ENCODE data around the gene STAT3.

DNA sequence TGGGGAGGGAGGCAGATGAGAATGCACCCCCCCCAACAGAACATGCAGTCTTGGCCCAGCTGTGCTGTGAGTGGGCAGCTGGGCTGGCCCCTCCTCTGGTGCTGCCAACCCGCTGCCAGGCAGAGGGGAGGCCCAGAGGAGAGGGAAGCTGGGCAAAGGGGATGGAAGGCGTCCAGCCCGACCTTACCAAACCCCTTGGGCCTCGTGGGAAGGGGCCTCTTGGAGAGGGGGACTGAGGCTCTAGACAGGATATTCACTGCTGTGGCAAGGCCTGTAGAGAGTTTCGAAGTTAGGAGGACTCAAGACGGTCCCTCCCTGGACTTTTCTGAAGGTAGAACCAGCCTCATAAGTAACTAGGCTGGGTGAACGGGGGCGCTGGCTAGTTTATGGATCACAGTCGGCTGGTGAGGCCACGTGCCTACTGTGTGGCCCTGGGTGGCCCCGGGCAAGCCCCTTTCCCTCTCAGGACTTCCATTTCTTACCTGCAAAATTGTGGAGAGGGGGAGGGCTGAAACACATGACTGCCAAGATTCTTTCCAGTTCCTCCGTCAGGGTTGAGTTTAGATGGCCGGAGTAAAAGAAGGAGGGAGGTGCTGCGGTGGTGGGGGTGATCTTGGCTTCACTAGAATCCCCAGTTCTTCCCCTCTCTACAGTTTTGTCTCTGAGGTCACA is 100.8 kb downstream of the STAT3 start:
- TF ChIP-seq, protein P1, sequence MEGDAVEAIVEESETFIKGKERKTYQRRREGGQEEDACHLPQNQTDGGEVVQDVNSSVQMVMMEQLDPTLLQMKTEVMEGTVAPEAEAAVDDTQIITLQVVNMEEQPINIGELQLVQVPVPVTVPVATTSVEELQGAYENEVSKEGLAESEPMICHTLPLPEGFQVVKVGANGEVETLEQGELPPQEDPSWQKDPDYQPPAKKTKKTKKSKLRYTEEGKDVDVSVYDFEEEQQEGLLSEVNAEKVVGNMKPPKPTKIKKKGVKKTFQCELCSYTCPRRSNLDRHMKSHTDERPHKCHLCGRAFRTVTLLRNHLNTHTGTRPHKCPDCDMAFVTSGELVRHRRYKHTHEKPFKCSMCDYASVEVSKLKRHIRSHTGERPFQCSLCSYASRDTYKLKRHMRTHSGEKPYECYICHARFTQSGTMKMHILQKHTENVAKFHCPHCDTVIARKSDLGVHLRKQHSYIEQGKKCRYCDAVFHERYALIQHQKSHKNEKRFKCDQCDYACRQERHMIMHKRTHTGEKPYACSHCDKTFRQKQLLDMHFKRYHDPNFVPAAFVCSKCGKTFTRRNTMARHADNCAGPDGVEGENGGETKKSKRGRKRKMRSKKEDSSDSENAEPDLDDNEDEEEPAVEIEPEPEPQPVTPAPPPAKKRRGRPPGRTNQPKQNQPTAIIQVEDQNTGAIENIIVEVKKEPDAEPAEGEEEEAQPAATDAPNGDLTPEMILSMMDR (IDR thresholded peaks at IDR 0.05) = peak in 1 of 3 experiments; percentile 1
- no peak for TF ChIP-seq POLR2A (IDR thresholded peaks at IDR 0.05)
